COLO829 (cell line): Measurements from ENCODE around the gene PRAMEF17.
A peak's percentile ranks its signal among the peaks of the same experiment; 100 is the strongest.
"Not testable (repeated sequence)": the region's sequence is repeated elsewhere in the genome, so short reads cannot be mapped to it uniquely, and the experiment has no call there.

Experiments
- DNase-seq: peaks from one replicate; pipeline ENCODE4 v3.0.0; 2012; ENCODE audit warnings: low spot score

The PRAMEF17 gene

GRCh38 chr1:13389332-13389731, at the start of gene PRAMEF17:
Gene PRAMEF17 (plus strand): TSS chr1:13389632. CDS start chr1:13389658, 26 bp downstream.
- not testable (repeated sequence) for DNase-seq

- not testable (repeated sequence) for DNase-seq
Measured at GRCh38 chr1:13342496-13342895, 46.9 kb upstream of the PRAMEF17 start.

- DNase-seq, result not testable (repeated sequence)
Measured at GRCh38 chr1:13347034-13347433, 42.4 kb upstream of the PRAMEF17 start, which contains the start of gene PRAMEF14. Gene PRAMEF14 (minus strand): TSS chr1:13347134. CDS start chr1:13345314, 1,820 bp downstream.

GRCh38 chr1:13353476-13353875, 36.0 kb upstream of the PRAMEF17 start:
- not testable (repeated sequence) for DNase-seq

- not testable (repeated sequence) for DNase-seq
Measured at GRCh38 chr1:13354475-13354874, 35.0 kb upstream of the PRAMEF17 start.

GRCh38 chr1:13356774-13357173, 32.7 kb upstream of the PRAMEF17 start:
- DNase-seq, result not testable (repeated sequence)

GRCh38 chr1:13362364-13362763, 27.1 kb upstream of the PRAMEF17 start:
- DNase-seq, result not testable (repeated sequence)

- DNase-seq, result not testable (repeated sequence)
Measured at GRCh38 chr1:13364928-13365327, 24.5 kb upstream of the PRAMEF17 start.

- not testable (repeated sequence) for DNase-seq
Measured at GRCh38 chr1:13366536-13366935, 22.9 kb upstream of the PRAMEF17 start.

- peak; percentile 6 for DNase-seq
Measured at GRCh38 chr1:13368544-13368943, 20.9 kb upstream of the PRAMEF17 start.

GRCh38 chr1:13378983-13379382, 10.4 kb upstream of the PRAMEF17 start:
- not testable (repeated sequence) for DNase-seq

GRCh38 chr1:13380380-13380779, 9.1 kb upstream of the PRAMEF17 start:
- DNase-seq, result not testable (repeated sequence)

GRCh38 chr1:13393004-13393403, 3.6 kb downstream of the PRAMEF17 start:
- not testable (repeated sequence) for DNase-seq

GRCh38 chr1:13394761-13395160, 5.3 kb downstream of the PRAMEF17 start:
- not testable (repeated sequence) for DNase-seq

- DNase-seq, result not testable (repeated sequence)
Measured at GRCh38 chr1:13395311-13395710, 5.9 kb downstream of the PRAMEF17 start.

- DNase-seq, result no peak
Measured at GRCh38 chr1:13407811-13408210, 18.4 kb downstream of the PRAMEF17 start.

GRCh38 chr1:13410150-13410549, 20.7 kb downstream of the PRAMEF17 start, which contains the start of gene PRAMEF20:
Gene PRAMEF20 (plus strand): TSS chr1:13410450. CDS start chr1:13416355, 5,905 bp downstream.
- not testable (repeated sequence) for DNase-seq

GRCh38 chr1:13430495-13430894, 41.1 kb downstream of the PRAMEF17 start:
- DNase-seq, result no peak

- DNase-seq, result no peak
Measured at GRCh38 chr1:13432251-13432650, 42.8 kb downstream of the PRAMEF17 start.

GRCh38 chr1:13433694-13434358, 44.4 kb downstream of the PRAMEF17 start:
- DNase-seq, result not testable (repeated sequence)

- DNase-seq, result no peak
Measured at GRCh38 chr1:13435458-13435857, 46.0 kb downstream of the PRAMEF17 start.

GRCh38 chr1:13439104-13439783, 49.8 kb downstream of the PRAMEF17 start:
- DNase-seq, result not testable (repeated sequence)
